GM12878 (cell line): Measurements from ENCODE around the gene MSX2. TPM values are rescaled to one million over a fixed set of nuclear protein-coding genes. Genes with fewer than 3 reads are reported as not detected.

ENCODE experiments used
- ATAC-seq: fragments of 200-7000 bp; cut with Tn5 transposase; 3 replicates; pipeline ENCODE4 v1.9.1; 2020; ENCODE audit warnings: mild to moderate bottlenecking, moderate library complexity
- BruUV-seq: library from RNA; stranded (reverse); fragments of 400-500 nt; replicated peaks from 2 replicates; lab custom pipeline; 2021; lab: Mats Ljungman, UMichigan
- CTCF ChIA-PET: fragments of 300-600 bp; sonication (Branson Sonifier 250); formaldehyde crosslinking; extraction: SDS; loops from one replicate; lab custom pipeline; 2021; ENCODE audit warnings: inconsistent platforms; lab: Yijun Ruan, JAX
- POLR2A ChIA-PET: fragments of 350-600 bp; formaldehyde crosslinking; extraction: SDS; loops from one replicate; lab custom pipeline; 2021; ENCODE audit warnings: inconsistent platforms; lab: Charles Lee
- RAD21 ChIA-PET: fragments of 300-600 bp; sonication (Branson Sonifier 250); formaldehyde crosslinking; loops from one replicate; lab custom pipeline; 2023; ENCODE audit warnings: antibody characterized with exemption; ENCODE audit not compliant: unreplicated experiment; lab: Charles Lee
- SMC1A ChIA-PET: fragments of 300-600 bp; sonication (Branson Sonifier 250); formaldehyde crosslinking; loops from one replicate; lab custom pipeline; 2023; ENCODE audit not compliant: unreplicated experiment, uncharacterized antibody; lab: Charles Lee
- DNase-seq: peaks from one replicate; pipeline ENCODE4 v3.0.0-alpha.2; 2011; ENCODE audit warnings: low read depth, low spot score
- FAIRE-seq: peaks from 3 replicates; lab custom pipeline; 2011; peaks lifted over from hg19 to GRCh38; lab: Jason Lieb, UNC
- H2AFZ ChIP-seq: 2 replicates; pipeline ENCODE4 v1.6.0; 2011; ENCODE audit warnings: low read depth, low read length, control low read depth; ENCODE audit not compliant: control insufficient read depth
- H3K27ac ChIP-seq: 2 replicates; pipeline ENCODE4 v1.5.1; 2011; ENCODE audit warnings: control low read depth; ENCODE audit not compliant: control insufficient read depth, insufficient read depth
- H3K27me3 ChIP-seq, 2 experiments: replicated peaks in 1 of 2; 2 replicates each; pipeline versions ENCODE4 v1.6.0 to v1.6.1; 2011; ENCODE audit warnings: low read length in 1 of 2; ENCODE audit not compliant: control insufficient read depth in 2 of 2, insufficient read depth in 2 of 2
- H3K36me3 ChIP-seq, 2 experiments: 2 replicates each; pipeline ENCODE4 v1.5.1; 2011; ENCODE audit warnings: low read length in 1 of 2; ENCODE audit not compliant: control insufficient read depth in 2 of 2, insufficient read depth in 2 of 2
- H3K4me1 ChIP-seq: 2 replicates; pipeline ENCODE4 v1.6.1; 2011; ENCODE audit warnings: mild to moderate bottlenecking, low read length, moderate library complexity, mixed read lengths; ENCODE audit not compliant: control insufficient read depth, insufficient read depth
- H3K4me2 ChIP-seq: 2 replicates; pipeline ENCODE4 v1.6.0; 2011; ENCODE audit warnings: control low read depth; ENCODE audit not compliant: control insufficient read depth, insufficient read depth
- H3K4me3 ChIP-seq: fragments of 200-600 bp; sonication (generic); 2 replicates; pipeline ENCODE4 v1.5.1; 2016
- H3K79me2 ChIP-seq: 2 replicates; pipeline ENCODE4 v1.6.0; 2011; ENCODE audit warnings: low read length; ENCODE audit not compliant: control insufficient read depth, insufficient read depth
- H3K9ac ChIP-seq: 2 replicates; pipeline ENCODE4 v1.8.0; 2011; ENCODE audit warnings: low read length, control low read depth, mixed read lengths; ENCODE audit not compliant: control insufficient read depth, insufficient read depth
- H3K9me3 ChIP-seq: replicated peaks from 3 replicates; pipeline ENCODE4 v1.5.1; 2011; ENCODE audit warnings: mild to moderate bottlenecking, low read length; ENCODE audit not compliant: control insufficient read depth, insufficient read depth
- H4K20me1 ChIP-seq: 2 replicates; pipeline ENCODE4 v1.6.0; 2011; ENCODE audit not compliant: control insufficient read depth, insufficient read depth
- ASH2L ChIP-seq: fragments of 300-600, 200-600 bp; sonication (generic); IDR thresholded peaks from 2 replicates; pipeline ENCODE4 v1.6.1; 2017; ENCODE audit warnings: low read depth, mild to moderate bottlenecking, borderline replicate concordance
- BCLAF1 ChIP-seq: fragments of 450-650 bp; IDR thresholded peaks from 2 replicates; pipeline ENCODE4 v1.6.1; 2017; ENCODE audit warnings: antibody characterized with exemption, mild to moderate bottlenecking, moderate library complexity
- BRCA1 ChIP-seq: IDR thresholded peaks from 2 replicates; pipeline ENCODE4 v1.6.1; 2011; ENCODE audit warnings: low read depth, low read length, improper control_type of control experiment
- MYC ChIP-seq: IDR thresholded peaks from 2 replicates; pipeline ENCODE4 v1.6.1; 2011; ENCODE audit warnings: mild to moderate bottlenecking, low read length, moderate library complexity, inconsistent platforms; ENCODE audit not compliant: insufficient read depth, insufficient replicate concordance, insufficient read length, severe bottlenecking
- NFIC ChIP-seq: IDR thresholded peaks from 2 replicates; pipeline ENCODE4 v1.6.1; 2012; ENCODE audit warnings: low read depth, mild to moderate bottlenecking, inconsistent platforms, low read length, moderate library complexity
- NFXL1 ChIP-seq: fragments of 450-650 bp; IDR thresholded peaks from 2 replicates; pipeline ENCODE4 v1.6.1; 2017; ENCODE audit warnings: antibody characterized with exemption, mild to moderate bottlenecking, borderline replicate concordance
- NKRF ChIP-seq: fragments of 450-650 bp; conservative IDR thresholded peaks from 2 replicates; pipeline ENCODE4 v1.6.1; 2017; ENCODE audit warnings: mild to moderate bottlenecking, moderate library complexity
- PAX5 ChIP-seq: IDR thresholded peaks from 2 replicates; pipeline ENCODE4 v1.6.1; 2011; ENCODE audit warnings: low read depth, low read length, borderline replicate concordance
- POLR2A ChIP-seq: IDR thresholded peaks from 2 replicates; pipeline ENCODE4 v1.6.1; 2011; ENCODE audit warnings: low read depth, mild to moderate bottlenecking, low read length
- SREBF2 ChIP-seq: IDR thresholded peaks from 2 replicates; pipeline ENCODE4 v1.6.1; 2012; ENCODE audit warnings: mild to moderate bottlenecking, low read length
- SUPT20H ChIP-seq: IDR thresholded peaks from 2 replicates; pipeline ENCODE4 v1.6.1; 2011; ENCODE audit warnings: low read depth, mild to moderate bottlenecking, low read length, moderate library complexity, borderline replicate concordance; ENCODE audit not compliant: control insufficient read depth
- SUZ12 ChIP-seq: fragments of 200-600 bp; sonication (generic); IDR thresholded peaks from one replicate; pipeline ENCODE4 v1.6.1; 2018; ENCODE audit warnings: antibody characterized with exemption, mild to moderate bottlenecking; ENCODE audit not compliant: unreplicated experiment
- TBL1XR1 ChIP-seq: IDR thresholded peaks from 2 replicates; pipeline ENCODE4 v1.6.1; 2012; ENCODE audit warnings: low read depth, low read length, improper control_type of control experiment
- ZBTB40 ChIP-seq: fragments of 450-650 bp; IDR thresholded peaks from 2 replicates; pipeline ENCODE4 v1.6.1; 2016; ENCODE audit warnings: mild to moderate bottlenecking, moderate library complexity, borderline replicate concordance
- ZNF24 ChIP-seq: fragments of 450-650 bp; IDR thresholded peaks from 2 replicates; pipeline ENCODE4 v1.6.1; 2017; ENCODE audit warnings: antibody characterized with exemption, mild to moderate bottlenecking
- ZNF384 ChIP-seq: IDR thresholded peaks from 2 replicates; pipeline ENCODE4 v1.6.1; 2012; ENCODE audit warnings: low read depth, mild to moderate bottlenecking, low read length, improper control_type of control experiment, borderline replicate concordance
- ZZZ3 ChIP-seq: IDR thresholded peaks from 2 replicates; pipeline ENCODE4 v1.6.1; 2011; ENCODE audit warnings: low read depth; ENCODE audit not compliant: control insufficient read depth, insufficient read length
- WGBS: methylation state at CpG from one replicate; pipeline ENCODE4 v1.1.6; 2016; ENCODE audit warnings: low lambda C conversion rate; ENCODE audit not compliant: insufficient replicate concordance, insufficient coverage; ENCODE audit errors: missing lambda C conversion rate; 5-methylcytosine and 5-hydroxymethylcytosine counted together
- in situ Hi-C: fragments of 300-500 bp; cut with MboI; formaldehyde crosslinking; loops from 9 replicates; pipeline ENCODE4 v1.14.3; 2018; ENCODE audit warnings: mixed read lengths
- intact Hi-C: fragments of 100-400 bp; cut with micrococcal nuclease; formaldehyde crosslinking; loops from one replicate; pipeline ENCODE4 v1.14.2; 2022; ENCODE audit not compliant: unreplicated experiment
- polyA plus RNA-seq, 11 experiments: library from polyadenylated mRNA; depleted of rRNA in 4 of 11; unstranded in 6 of 11; stranded (reverse) in 5 of 11; fragments of >200 nt; fragmentation: Nextera tagmentation in 4 of 11; fragmentation: Illumina TruSeq in 1 of 11; extraction: Ambion mirVana in 4 of 11; extraction: Trizol in 1 of 11; gene quantifications; 1 replicate in 1 of 11; 2 replicates in 10 of 11; pipeline versions ENCODE4 v1.2.1 to v1.2.3, GENCODE V29; 2011 to 2016; ENCODE audit warnings: inconsistent platforms in 2 of 11, missing spikeins in 2 of 11, low read depth in 1 of 11
- total RNA-seq, 4 experiments: library from RNA; depleted of rRNA in 3 of 4; stranded (reverse); fragments of >200 nt in 3 of 4; fragmentation: Illumina TruSeq in 1 of 4; extraction: Trizol in 1 of 4; gene quantifications; 2 replicates each; pipeline versions ENCODE4 v1.2.1 to v1.2.3, GENCODE V29; 2013 to 2021

The MSX2 gene
- total and polyA plus RNA-seq, 10 of the 15 experiments (the other 5 are each of a cell fraction or from before 2014, with no cell fraction given) = not detected

- no peak overlapping the region for H3K4me3 ChIP-seq
- SMC1A ChIA-PET = interaction anchor here (1.5 kb wide), 1 partner anchor 14 kb away, joined by 5 read pairs; no protein-coding TSS in a partner anchor
- 46% methylated on average over 2 of the region's 2 CpGs for WGBS
- BruUV-seq = no TSS peak
- DNase-seq = no peak
- no peak overlapping the region for H3K4me2 ChIP-seq
- no peak overlapping the region for H2AFZ ChIP-seq
- no peaks in the 10 kb centered on the region for H3K4me1 ChIP-seq
- no peaks in the 10 kb centered on the region for H4K20me1 ChIP-seq
- no peaks in the 10 kb centered on the region for H3K27me3 ChIP-seq
- RAD21 ChIA-PET = no interaction called here
- intact Hi-C loops (no loop called here), in situ Hi-C loops (no loop called here)
- no peak overlapping the region for H3K9ac ChIP-seq
- FAIRE-seq = no peak
- H3K79me2 ChIP-seq = no peaks in the 10 kb centered on the region
- CTCF ChIA-PET = interaction anchor here (1.5 kb wide), 1 partner anchor 358 kb away, joined by 5 read pairs; no protein-coding TSS in a partner anchor
- ATAC-seq = no peak
- POLR2A ChIA-PET = no interaction called here
- no peak overlapping the region for H3K27ac ChIP-seq
- H3K36me3 ChIP-seq = no peaks in the 10 kb centered on the region
- H3K9me3 ChIP-seq = no peaks in the 10 kb centered on the region
- TF ChIP-seq BRCA1 = no peak
- TF ChIP-seq ASH2L = no peak
- TF ChIP-seq ZZZ3 = no peak
- no peak for TF ChIP-seq MYC
- no peak for TF ChIP-seq BCLAF1
- no peak for TF ChIP-seq ZNF24
- no peak for TF ChIP-seq SUPT20H
- no peak for TF ChIP-seq PAX5
- no peak for TF ChIP-seq NKRF
- TF ChIP-seq SUZ12 = no peak
- no peak for TF ChIP-seq SREBF2
- no peak for TF ChIP-seq ZNF384
- TF ChIP-seq TBL1XR1 = no peak
- TF ChIP-seq POLR2A = no peak
- no peak for TF ChIP-seq NFXL1
- no peak for TF ChIP-seq NFIC
- TF ChIP-seq ZBTB40 = no peak
Measured at GRCh38 chr5:174777583-174777982, 53.2 kb downstream of the MSX2 start.
